CD4-positive, CD25-positive, alpha-beta regulatory T cell (primary cell): Measurements from ENCODE around the gene HLCS. TPM values are rescaled to one million over a fixed set of nuclear protein-coding genes. Genes with fewer than 3 reads are reported as not detected.

Experiments
- ATAC-seq, 2 donors: fragments of 150-1000 bp; cut with Tn5 transposase; one replicate each; pipeline ENCODE4 v1.10.0; 2021; ENCODE audit warnings: low read depth in 2 of 2, moderate number of reproducible peaks in 2 of 2, moderate library complexity in 1 of 2
- DNase-seq, 3 donors: peaks; one replicate each; pipeline versions ENCODE4 v3.0.0 to v3.0.0-alpha.2; 2012 to 2022; ENCODE audit warnings: mixed read lengths in 1 of 3
- H3K27ac ChIP-seq: one replicate; pipeline ENCODE4 v1.7.0; 2013; ENCODE audit warnings: mild to moderate bottlenecking, low read length; ENCODE audit not compliant: insufficient read depth, poor library complexity, severe bottlenecking
- H3K27me3 ChIP-seq: one replicate; pipeline ENCODE4 v1.7.0; 2013; ENCODE audit warnings: low read length; ENCODE audit not compliant: control insufficient read depth, insufficient read depth
- H3K36me3 ChIP-seq: one replicate; pipeline ENCODE4 v1.7.0; 2013; ENCODE audit warnings: mild to moderate bottlenecking, low read length, moderate library complexity; ENCODE audit not compliant: control insufficient read depth, insufficient read depth
- H3K4me1 ChIP-seq: 2 replicates; pipeline ENCODE4 v1.7.0; 2013; ENCODE audit warnings: mild to moderate bottlenecking, low read length; ENCODE audit not compliant: insufficient read depth, control insufficient read depth, poor library complexity, severe bottlenecking
- H3K4me3 ChIP-seq: one replicate; pipeline ENCODE4 v1.7.0; 2013; ENCODE audit warnings: low read depth, mild to moderate bottlenecking, low read length, moderate library complexity
- H3K9me3 ChIP-seq, 2 experiments: 1 replicate in 1 of 2; 2 replicates in 1 of 2; pipeline ENCODE4 v1.7.0; 2013; ENCODE audit warnings: low read length in 2 of 2, mild to moderate bottlenecking in 1 of 2, moderate library complexity in 1 of 2; ENCODE audit not compliant: control insufficient read depth in 2 of 2
- H3K27ac Mint-ChIP-seq, 3 donors: one replicate each; pipeline ENCODE4 v1.8.0; 2020 to 2022; ENCODE audit warnings: mild to moderate bottlenecking in 3 of 3, mixed read lengths in 3 of 3, moderate library complexity in 2 of 3
- H3K27me3 Mint-ChIP-seq: one replicate; pipeline ENCODE4 v1.8.0; 2022; ENCODE audit warnings: mild to moderate bottlenecking, mixed read lengths
- H3K36me3 Mint-ChIP-seq: one replicate; pipeline ENCODE4 v1.8.0; 2020; ENCODE audit warnings: mixed read lengths
- H3K4me1 Mint-ChIP-seq, 4 donors: one replicate each; pipeline ENCODE4 v1.8.0; 2020 to 2022; ENCODE audit warnings: mixed read lengths in 4 of 4, mild to moderate bottlenecking in 1 of 4
- H3K4me3 Mint-ChIP-seq, 4 donors: one replicate each; pipeline ENCODE4 v1.8.0; 2020 to 2022; ENCODE audit warnings: mild to moderate bottlenecking in 4 of 4, mixed read lengths in 4 of 4, moderate library complexity in 3 of 4
- H3K9me3 Mint-ChIP-seq, 7 donors: one replicate each; pipeline ENCODE4 v1.8.0; 2020 to 2022; ENCODE audit warnings: mixed read lengths in 7 of 7, mild to moderate bottlenecking in 3 of 7, moderate library complexity in 2 of 7
- polyA plus RNA-seq, 4 donors: library from polyadenylated mRNA; unstranded; fragments of 300-500 nt; fragmentation: Illumina TruSeq; gene quantifications; one replicate each; pipeline ENCODE4 v1.2.3, GENCODE V29; 2021
- total RNA-seq: library from RNA; stranded (reverse); gene quantifications from one replicate; pipeline ENCODE4 v1.2.3, GENCODE V29; 2022

The HLCS gene
- total and polyA plus RNA-seq, 5 donors from 2014 or later, result 5.2 to 13.6 (median 11.0) TPM

GRCh38 chr21:36713746-36714145 lies 252.7 kb downstream of the HLCS start:
- Histone ChIP-seq H3K9me3 (no peaks in the 10 kb centered on the region), H3K27me3 (peaks cover 35% of the 10 kb centered on the region), H3K4me1 (peaks cover 3% of the 10 kb centered on the region), H3K36me3 (no peaks in the 10 kb centered on the region), H3K27ac (no peak overlapping the region), H3K4me3 (no peak overlapping the region)
- Mint-ChIP-seq H3K36me3 (no peaks in the 10 kb centered on the region), H3K27me3 (peaks cover 83% of the 10 kb centered on the region), H3K4me3 (no peak overlapping the region), H3K9me3 (no peaks in the 10 kb centered on the region), H3K27ac (no peak overlapping the region), H3K4me1 (peaks cover 0 to 6% (median 0%) of the 10 kb centered on the region in 4 donors)
- DNase-seq, result no peak
- ATAC-seq, result no peak

DNA sequence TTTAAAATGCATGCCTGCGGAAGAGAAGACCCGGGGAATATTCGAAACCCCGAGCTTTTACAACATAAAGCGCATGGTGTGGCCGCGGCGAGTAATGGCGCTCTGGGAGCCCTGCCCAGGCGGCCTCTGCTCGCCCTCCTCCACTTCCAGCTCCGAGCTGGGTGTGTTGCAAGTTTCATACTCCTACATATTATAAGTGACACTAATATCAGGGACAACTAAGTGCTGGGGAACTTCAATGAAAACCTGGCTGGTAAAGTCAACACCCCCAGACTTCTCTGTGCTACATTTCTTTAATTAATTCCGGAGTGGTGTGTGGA lies 255.8 kb downstream of the HLCS start:
- Mint-ChIP-seq H3K27me3 (peaks cover 84% of the 10 kb centered on the region), H3K36me3 (no peaks in the 10 kb centered on the region), H3K4me3 (peak overlapping the region in 1 of 4 donors; percentile 30), H3K4me1 (peaks cover 5 to 27% (median 6%) of the 10 kb centered on the region in 4 donors), H3K27ac (no peak overlapping the region), H3K9me3 (no peaks in the 10 kb centered on the region)
- peaks cover 37% of the 10 kb centered on the region for H3K27me3 ChIP-seq
- H3K36me3 ChIP-seq, result no peaks in the 10 kb centered on the region
- no peaks in the 10 kb centered on the region for H3K9me3 ChIP-seq
- no peak for ATAC-seq
- no peak overlapping the region for H3K27ac ChIP-seq
- H3K4me3 ChIP-seq, result no peak overlapping the region
- DNase-seq, result no peak
- H3K4me1 ChIP-seq, result peaks cover 12% of the 10 kb centered on the region

GRCh38 chr21:36709868-36710728 lies 256.4 kb downstream of the HLCS start:
- Histone ChIP-seq H3K27ac (no peak overlapping the region), H3K27me3 (peaks cover 37% of the 10 kb centered on the region), H3K36me3 (no peaks in the 10 kb centered on the region), H3K4me1 (peaks cover 12% of the 10 kb centered on the region), H3K4me3 (no peak overlapping the region), H3K9me3 (no peaks in the 10 kb centered on the region)
- no peaks in the 10 kb centered on the region for H3K36me3 Mint-ChIP-seq
- no peak overlapping the region for H3K27ac Mint-ChIP-seq
- H3K27me3 Mint-ChIP-seq, result peaks cover 84% of the 10 kb centered on the region
- no peaks in the 10 kb centered on the region for H3K9me3 Mint-ChIP-seq
- H3K4me1 Mint-ChIP-seq, result peaks cover 5 to 29% (median 6%) of the 10 kb centered on the region in 4 donors
- peak overlapping the region in 1 of 4 donors; percentile 30 for H3K4me3 Mint-ChIP-seq
- ATAC-seq (no peak), DNase-seq (no peak)

GRCh38 chr21:36709030-36709867 lies 257.2 kb downstream of the HLCS start:
- Histone ChIP-seq H3K9me3 (no peaks in the 10 kb centered on the region), H3K27me3 (peaks cover 29% of the 10 kb centered on the region)
- no peaks in the 10 kb centered on the region for H3K9me3 Mint-ChIP-seq

GRCh38 chr21:36708286-36709029 lies 258.0 kb downstream of the HLCS start:
- no peak for DNase-seq
- Mint-ChIP-seq H3K27ac (no peak overlapping the region), H3K4me1 (peaks cover 5 to 32% (median 6%) of the 10 kb centered on the region in 4 donors), H3K27me3 (peaks cover 81% of the 10 kb centered on the region), H3K36me3 (no peaks in the 10 kb centered on the region), H3K9me3 (no peaks in the 10 kb centered on the region), H3K4me3 (peak overlapping the region in 1 of 4 donors; percentile 79)
- Histone ChIP-seq H3K27ac (no peak overlapping the region), H3K4me3 (no peak overlapping the region), H3K4me1 (peaks cover 12% of the 10 kb centered on the region), H3K9me3 (no peaks in the 10 kb centered on the region), H3K27me3 (peaks cover 29% of the 10 kb centered on the region), H3K36me3 (no peaks in the 10 kb centered on the region)
- no peak for ATAC-seq

More at GRCh38 chr21:36709030-36709867, 257.2 kb downstream of the HLCS start:
- H3K36me3 Mint-ChIP-seq, result no peaks in the 10 kb centered on the region
- no peaks in the 10 kb centered on the region for H3K36me3 ChIP-seq
- H3K4me3 Mint-ChIP-seq, result no peak overlapping the region
- DNase-seq (no peak), ATAC-seq (no peak)
- peaks cover 12% of the 10 kb centered on the region for H3K4me1 ChIP-seq
- no peak overlapping the region for H3K27ac Mint-ChIP-seq
- peaks cover 5 to 30% (median 6%) of the 10 kb centered on the region in 4 donors for H3K4me1 Mint-ChIP-seq
- no peak overlapping the region for H3K27ac ChIP-seq
- peaks cover 81% of the 10 kb centered on the region for H3K27me3 Mint-ChIP-seq
- no peak overlapping the region for H3K4me3 ChIP-seq

GRCh38 chr21:36707763-36708285 lies 258.6 kb downstream of the HLCS start:
- Mint-ChIP-seq H3K4me3 (peak overlapping the region in 1 of 4 donors; percentile 31), H3K27me3 (peaks cover 81% of the 10 kb centered on the region), H3K4me1 (peaks cover 5 to 34% (median 6%) of the 10 kb centered on the region in 4 donors), H3K27ac (no peak overlapping the region), H3K36me3 (no peaks in the 10 kb centered on the region), H3K9me3 (no peaks in the 10 kb centered on the region)
- no peaks in the 10 kb centered on the region for H3K36me3 ChIP-seq
- H3K4me3 ChIP-seq, result no peak overlapping the region
- ATAC-seq (no peak), DNase-seq (no peak)
- H3K27ac ChIP-seq, result no peak overlapping the region
- H3K9me3 ChIP-seq, result no peaks in the 10 kb centered on the region
- peaks cover 28% of the 10 kb centered on the region for H3K27me3 ChIP-seq
- peaks cover 12% of the 10 kb centered on the region for H3K4me1 ChIP-seq
